WERI-Rb-1 (cell line): ENCODE data around the gene SEMA3G.
A peak's percentile ranks its signal among the peaks of the same experiment; 100 is the strongest.

ENCODE experiments used
- DNase-seq: peaks from one replicate; pipeline ENCODE4 v3.0.0-alpha.2; 2020
- H3K27ac ChIP-seq: fragments of 250-450 bp; sonication (Bioruptor Pico); 2 replicates; pipeline ENCODE4 v1.5.1; 2020; ENCODE audit warnings: mild to moderate bottlenecking, moderate library complexity
- H3K27me3 ChIP-seq: fragments of 250-450 bp; sonication (Bioruptor Pico); 2 replicates; pipeline ENCODE4 v1.5.1; 2021; ENCODE audit warnings: mild to moderate bottlenecking, low read depth, moderate library complexity; ENCODE audit not compliant: insufficient read depth, severe bottlenecking
- H3K36me3 ChIP-seq: fragments of 250-450 bp; sonication (Bioruptor Pico); 2 replicates; pipeline ENCODE4 v1.5.1; 2020; ENCODE audit warnings: mild to moderate bottlenecking, moderate library complexity
- H3K4me3 ChIP-seq: 2 replicates; pipeline ENCODE4 v1.5.1; 2011; ENCODE audit warnings: low read depth, mild to moderate bottlenecking, control low read depth, low read length
- H3K9me3 ChIP-seq: fragments of 250-450 bp; sonication (Bioruptor Pico); 2 replicates; pipeline ENCODE4 v1.5.1; 2021; ENCODE audit warnings: mild to moderate bottlenecking, moderate library complexity; ENCODE audit not compliant: severe bottlenecking
- TF ChIP-seq, protein P1 (sequence below): IDR thresholded peaks from 2 replicates; pipeline ENCODE4 v1.5.1; 2011; ENCODE audit warnings: low read depth, mild to moderate bottlenecking, control low read depth, inconsistent platforms, low read length

SEMA3G gene

DNA sequence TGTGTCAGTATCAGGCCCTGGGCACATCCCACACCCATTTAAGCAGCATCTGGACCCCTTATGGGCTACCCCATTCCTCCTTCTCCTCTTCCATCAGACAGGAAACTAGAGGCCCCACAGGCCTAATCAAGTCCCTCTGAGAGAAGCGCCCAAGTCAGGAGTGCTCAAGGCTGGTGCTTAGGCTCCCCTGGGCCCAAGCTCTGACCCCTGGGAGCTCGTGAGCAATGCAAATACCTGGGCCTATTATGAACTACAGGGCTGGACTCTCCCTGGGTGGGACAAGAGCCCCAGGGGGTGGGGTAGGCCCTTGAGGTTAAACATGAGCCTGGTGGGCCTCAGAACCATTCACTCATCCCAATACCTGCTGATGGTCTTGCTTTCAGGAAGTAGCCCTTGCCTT, 57.4 kb downstream of the SEMA3G start:
- Histone ChIP-seq H3K36me3 (no peaks in the 10 kb centered on the region), H3K27ac (no peak overlapping the region), H3K4me3 (no peak overlapping the region), H3K27me3 (no peaks in the 10 kb centered on the region), H3K9me3 (no peaks in the 10 kb centered on the region)
- DNase-seq: no peak
- TF ChIP-seq, protein P1, sequence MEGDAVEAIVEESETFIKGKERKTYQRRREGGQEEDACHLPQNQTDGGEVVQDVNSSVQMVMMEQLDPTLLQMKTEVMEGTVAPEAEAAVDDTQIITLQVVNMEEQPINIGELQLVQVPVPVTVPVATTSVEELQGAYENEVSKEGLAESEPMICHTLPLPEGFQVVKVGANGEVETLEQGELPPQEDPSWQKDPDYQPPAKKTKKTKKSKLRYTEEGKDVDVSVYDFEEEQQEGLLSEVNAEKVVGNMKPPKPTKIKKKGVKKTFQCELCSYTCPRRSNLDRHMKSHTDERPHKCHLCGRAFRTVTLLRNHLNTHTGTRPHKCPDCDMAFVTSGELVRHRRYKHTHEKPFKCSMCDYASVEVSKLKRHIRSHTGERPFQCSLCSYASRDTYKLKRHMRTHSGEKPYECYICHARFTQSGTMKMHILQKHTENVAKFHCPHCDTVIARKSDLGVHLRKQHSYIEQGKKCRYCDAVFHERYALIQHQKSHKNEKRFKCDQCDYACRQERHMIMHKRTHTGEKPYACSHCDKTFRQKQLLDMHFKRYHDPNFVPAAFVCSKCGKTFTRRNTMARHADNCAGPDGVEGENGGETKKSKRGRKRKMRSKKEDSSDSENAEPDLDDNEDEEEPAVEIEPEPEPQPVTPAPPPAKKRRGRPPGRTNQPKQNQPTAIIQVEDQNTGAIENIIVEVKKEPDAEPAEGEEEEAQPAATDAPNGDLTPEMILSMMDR: no peak

DNA sequence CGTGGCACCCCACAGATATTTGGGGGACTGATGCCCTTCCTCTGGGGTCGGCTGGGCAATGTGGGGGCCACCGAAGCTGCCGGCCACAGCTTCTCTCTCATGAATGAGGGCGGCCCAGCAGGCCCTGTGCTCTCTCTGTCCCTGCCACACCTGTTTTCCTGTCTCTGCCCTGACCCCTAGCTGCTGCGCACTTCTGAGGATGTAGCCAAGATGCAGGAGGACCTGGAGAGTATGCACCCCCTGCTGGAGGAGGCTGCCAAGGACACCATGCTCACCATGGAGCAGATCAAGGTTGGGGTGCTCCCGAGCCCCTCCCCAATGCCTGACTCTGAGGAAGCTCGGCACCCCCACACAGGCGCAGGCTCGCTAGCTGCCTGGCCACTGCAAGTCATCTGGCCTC, 59.7 kb downstream of the SEMA3G start:
- peak; percentile 93 for DNase-seq
- TF ChIP-seq, protein P1: peak; percentile 98
- H3K36me3 ChIP-seq: no peaks in the 10 kb centered on the region
- H3K27me3 ChIP-seq: no peaks in the 10 kb centered on the region
- H3K4me3 ChIP-seq: no peak overlapping the region
- peak overlapping the region; percentile 48 for H3K27ac ChIP-seq
- no peaks in the 10 kb centered on the region for H3K9me3 ChIP-seq

DNA sequence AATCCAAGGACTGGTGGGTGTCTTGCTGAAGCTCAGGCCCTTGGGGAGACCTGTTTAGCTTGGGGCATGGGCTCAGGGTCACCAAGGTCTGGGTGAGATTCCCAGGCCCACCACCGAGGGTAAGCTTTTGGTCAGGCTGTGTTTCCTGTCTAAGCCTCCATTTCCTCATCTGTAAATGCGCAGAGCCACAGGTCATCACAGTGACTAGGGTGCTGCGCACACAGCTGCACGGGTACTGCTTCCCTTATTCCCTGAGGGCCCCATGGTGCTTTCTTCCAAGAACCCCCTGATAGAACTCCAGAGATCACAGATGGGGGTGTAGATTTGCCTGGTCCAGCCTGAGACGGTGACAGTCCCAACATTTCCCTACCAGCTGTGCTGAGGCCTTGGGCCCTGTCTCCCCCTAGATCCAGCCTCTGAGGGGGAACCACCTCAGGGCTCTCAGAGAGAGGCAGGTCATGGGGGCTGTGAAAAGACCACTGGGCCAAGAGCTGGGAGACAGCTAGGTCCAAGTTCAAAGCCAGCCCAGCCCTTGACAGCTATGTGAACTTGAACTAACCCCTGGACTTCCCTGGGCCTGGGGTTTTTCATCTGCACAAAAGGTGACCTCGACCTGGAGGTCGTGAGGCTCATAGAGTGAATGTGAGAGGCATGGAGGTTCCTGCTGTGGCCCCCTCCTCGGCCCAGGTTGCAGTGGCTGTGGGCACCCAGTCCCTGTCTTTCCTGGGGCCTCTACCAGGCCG, 60.7 kb downstream of the SEMA3G start:
- H3K4me3 ChIP-seq: no peak overlapping the region
- TF ChIP-seq, protein P1: no peak
- DNase-seq: no peak
- no peaks in the 10 kb centered on the region for H3K27me3 ChIP-seq
- no peak overlapping the region for H3K27ac ChIP-seq
- no peaks in the 10 kb centered on the region for H3K9me3 ChIP-seq
- no peaks in the 10 kb centered on the region for H3K36me3 ChIP-seq

DNA sequence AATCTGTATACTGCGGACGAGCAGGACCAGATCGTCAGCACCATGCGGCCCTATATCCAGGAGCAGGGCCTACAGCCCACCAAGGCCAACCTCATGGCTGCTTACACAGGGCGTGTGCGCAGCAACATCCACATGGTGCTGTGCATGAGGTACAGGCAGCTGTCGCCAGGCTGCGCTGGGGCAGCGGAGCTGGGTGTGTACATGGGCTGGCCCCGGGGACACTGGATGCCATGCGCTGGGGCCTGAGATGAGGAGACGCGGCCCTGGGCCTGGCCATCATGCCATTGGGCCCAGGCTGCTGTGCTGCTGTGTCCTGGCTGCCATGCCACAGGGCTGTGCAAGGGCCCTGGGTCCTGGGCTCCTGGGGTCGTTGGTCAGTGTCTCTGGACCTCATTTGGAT, 61.5 kb downstream of the SEMA3G start:
- H3K9me3 ChIP-seq: no peaks in the 10 kb centered on the region
- H3K36me3 ChIP-seq: no peaks in the 10 kb centered on the region
- H3K27ac ChIP-seq: no peak overlapping the region
- no peak for DNase-seq
- H3K4me3 ChIP-seq: no peak overlapping the region
- no peaks in the 10 kb centered on the region for H3K27me3 ChIP-seq
- TF ChIP-seq, protein P1: no peak
